ENCODE results near the gene RFX2.

The RFX2 gene

DNA sequence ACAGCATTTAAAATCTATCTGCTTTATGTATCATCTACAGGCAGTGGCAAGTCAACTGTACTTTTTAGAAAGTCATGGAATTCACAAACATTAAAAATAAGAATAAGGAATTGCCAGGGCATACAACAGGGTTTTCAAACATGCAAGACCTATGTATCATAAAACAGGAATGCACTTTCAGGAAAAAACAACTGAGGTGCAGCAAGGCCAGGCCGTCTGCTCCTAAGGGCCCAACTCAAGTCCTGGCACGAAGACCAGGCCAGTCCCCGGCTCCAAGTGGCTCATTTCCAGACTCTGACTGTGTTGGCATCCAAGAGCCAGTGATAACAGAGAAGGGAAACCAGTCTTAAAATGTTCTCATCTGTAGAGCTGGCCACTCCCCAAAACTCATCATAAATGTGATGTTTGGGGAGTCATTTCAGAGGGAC, 7.1 kb downstream of the RFX2 start:
- DNase-seq: no peak

DNA sequence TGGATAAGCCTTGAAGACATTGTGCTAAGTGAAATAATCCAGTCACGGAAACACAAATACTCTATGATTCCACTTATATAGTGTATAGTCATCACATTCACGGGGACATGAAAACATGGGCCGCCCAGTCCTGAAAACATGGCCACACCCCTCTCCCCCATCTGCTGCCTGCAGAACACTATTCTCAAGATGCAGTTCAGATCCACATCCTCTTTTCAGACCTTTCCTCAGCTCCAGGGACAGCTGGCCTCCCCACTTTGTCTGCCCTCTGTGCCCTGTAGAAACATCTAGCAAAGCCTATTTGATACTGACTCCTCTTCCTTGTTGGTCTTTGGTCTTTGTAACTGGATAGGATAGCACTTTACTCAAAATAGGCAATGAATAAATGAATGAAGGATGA, 8.3 kb downstream of the RFX2 start:
- no peak for DNase-seq

DNA sequence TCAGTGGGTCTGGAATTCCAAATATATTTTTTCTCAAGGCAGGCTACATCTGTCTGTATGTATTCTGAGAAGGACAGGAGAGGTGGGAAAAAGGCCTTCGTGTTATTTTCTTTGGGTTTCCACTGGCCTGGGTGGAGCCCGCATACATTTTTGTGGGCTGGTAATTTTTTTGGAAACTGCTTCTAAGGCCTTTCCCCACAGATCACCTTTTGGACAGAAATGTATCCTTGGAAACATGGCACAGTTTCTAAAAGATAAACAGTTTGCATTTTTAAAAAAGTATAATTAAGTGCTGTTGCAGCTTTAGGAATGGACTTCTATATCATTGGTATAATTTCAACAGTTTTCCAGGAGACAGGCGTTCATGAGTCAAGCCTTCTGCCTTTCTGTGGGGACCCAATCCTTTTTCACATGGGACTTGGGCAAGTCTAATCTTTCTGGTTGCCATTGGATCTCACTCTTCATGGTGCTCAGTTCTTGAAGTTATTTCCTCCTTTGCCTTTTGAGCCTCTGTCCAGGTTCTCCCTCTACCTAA, 8.9 kb downstream of the RFX2 start:
- DNase-seq: no peak

DNA sequence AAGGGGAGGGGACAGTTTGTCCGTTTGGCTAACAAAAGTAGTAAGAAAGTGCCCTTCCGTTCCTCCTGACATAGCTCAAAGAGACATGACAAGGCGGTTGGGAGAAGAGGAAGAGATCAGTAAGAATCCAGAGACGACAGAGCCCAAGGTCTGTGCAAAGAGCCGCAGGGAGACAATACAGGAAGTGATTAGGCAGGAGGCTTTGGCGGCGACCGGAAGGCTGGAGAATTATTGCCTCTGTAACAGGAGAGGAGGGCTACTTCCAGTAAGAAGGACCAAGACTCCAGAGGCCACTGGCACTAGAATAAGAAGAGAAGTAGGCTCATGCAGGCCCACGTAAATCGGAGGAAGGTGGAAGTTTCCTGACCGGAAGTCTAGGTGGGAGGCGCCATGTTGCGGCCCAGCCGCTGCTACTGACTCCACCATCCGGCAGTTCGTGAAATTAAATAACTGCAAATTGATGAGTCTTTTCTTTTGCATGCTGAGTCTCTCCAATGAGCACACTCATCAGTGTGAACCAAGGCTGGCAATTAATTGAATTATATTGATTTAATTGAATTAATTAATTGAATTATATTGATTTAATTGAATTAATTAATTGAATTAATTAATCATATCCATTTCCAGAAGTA, 9.9 kb downstream of the RFX2 start:
- DNase-seq: no peak

DNA sequence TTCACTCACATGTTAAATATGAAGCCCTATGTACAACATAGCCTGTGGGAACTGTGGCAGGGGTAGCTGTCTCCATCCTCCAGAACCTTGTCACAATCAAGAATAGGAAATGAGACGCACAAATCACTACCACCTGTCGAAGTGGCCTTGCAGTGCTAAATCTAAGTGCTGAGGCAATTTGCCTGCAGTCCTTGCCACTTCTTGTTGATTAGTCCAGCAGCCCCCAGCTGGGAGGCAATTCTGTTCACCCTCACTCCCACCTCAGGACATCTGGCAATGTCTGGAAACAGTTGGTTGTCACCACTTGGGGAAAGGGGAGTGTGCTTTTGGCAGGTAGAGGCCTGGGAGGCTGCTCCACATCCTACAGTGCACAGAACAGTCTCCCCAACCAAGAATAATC, 10.7 kb downstream of the RFX2 start:
- no peak for DNase-seq

DNA sequence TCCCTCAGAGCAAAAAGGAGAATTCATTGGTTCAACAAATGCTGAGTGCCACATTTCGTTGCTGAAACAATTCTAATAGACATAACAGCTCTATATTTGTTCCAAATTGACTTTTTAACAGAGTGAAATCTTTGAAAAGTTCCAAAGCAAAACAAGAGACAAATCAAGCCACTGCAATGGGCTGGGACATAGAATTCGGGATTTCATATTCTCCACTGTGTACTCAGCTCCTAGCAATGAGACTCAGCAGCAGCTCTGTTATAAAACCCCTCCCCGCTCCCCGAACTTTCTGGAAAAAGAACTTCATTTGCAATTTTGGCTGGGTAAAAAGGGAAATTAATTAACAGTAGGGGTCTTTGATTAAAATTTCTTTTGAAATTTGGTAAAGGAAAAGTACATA, 11.3 kb downstream of the RFX2 start:
- no peak for DNase-seq

DNA sequence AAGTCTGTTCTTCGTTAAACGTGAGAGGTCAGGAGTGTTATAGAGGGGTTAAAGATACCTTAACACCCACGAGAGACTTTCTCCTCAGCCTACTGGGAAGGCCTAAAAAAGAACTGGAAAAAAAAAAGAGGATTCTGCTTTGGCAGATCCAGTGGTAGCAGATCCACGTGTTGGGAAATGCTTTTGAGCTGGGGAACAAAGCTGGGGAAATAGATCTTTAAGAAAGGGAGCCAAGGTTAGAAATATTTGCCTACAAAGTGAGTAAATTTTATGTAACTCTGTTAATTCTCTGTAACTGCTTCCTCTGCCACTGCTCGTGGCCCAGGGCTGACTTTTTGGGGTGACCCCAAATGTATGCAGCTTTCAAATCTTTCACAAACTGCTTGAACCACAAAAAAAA, 11.7 kb downstream of the RFX2 start:
- no peak for DNase-seq

DNA sequence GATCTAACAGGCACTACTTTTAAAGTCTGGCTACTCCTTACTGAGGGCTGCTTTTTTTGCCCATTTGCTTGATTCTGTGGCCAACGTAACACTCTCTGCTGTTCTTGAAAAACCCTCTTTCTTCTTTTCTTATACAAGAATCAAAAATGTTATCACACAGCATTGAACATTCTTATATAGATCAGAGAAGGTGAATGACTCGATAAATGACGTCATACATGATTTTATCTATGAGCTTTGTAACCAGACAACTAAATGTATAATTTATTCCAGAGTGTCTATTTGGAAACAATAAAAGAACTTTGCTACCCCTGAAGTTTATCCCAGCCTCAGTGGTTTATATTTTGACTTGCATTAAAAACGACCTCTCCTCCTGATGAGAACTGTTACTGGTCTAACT, 12.4 kb downstream of the RFX2 start:
- no peak for DNase-seq

DNA sequence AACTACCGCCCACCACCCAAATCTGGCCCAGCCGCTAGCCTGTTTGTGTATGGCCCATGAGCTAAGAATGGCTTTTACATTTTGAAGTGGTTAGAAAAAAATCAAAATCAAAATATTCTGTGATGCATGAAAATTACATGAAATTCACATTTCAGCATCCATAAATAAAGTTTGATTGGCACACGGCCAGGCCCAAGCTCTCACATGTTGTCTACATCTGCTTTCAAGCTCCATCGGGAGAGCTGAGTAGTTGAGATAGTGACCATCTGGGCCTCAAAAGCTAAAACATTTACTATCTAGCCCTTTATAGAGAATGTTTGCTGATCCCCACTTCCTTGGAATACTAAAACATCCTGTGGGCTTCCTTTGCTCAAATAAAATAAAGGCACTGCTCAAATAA, 14.5 kb downstream of the RFX2 start:
- DNase-seq: no peak

DNA sequence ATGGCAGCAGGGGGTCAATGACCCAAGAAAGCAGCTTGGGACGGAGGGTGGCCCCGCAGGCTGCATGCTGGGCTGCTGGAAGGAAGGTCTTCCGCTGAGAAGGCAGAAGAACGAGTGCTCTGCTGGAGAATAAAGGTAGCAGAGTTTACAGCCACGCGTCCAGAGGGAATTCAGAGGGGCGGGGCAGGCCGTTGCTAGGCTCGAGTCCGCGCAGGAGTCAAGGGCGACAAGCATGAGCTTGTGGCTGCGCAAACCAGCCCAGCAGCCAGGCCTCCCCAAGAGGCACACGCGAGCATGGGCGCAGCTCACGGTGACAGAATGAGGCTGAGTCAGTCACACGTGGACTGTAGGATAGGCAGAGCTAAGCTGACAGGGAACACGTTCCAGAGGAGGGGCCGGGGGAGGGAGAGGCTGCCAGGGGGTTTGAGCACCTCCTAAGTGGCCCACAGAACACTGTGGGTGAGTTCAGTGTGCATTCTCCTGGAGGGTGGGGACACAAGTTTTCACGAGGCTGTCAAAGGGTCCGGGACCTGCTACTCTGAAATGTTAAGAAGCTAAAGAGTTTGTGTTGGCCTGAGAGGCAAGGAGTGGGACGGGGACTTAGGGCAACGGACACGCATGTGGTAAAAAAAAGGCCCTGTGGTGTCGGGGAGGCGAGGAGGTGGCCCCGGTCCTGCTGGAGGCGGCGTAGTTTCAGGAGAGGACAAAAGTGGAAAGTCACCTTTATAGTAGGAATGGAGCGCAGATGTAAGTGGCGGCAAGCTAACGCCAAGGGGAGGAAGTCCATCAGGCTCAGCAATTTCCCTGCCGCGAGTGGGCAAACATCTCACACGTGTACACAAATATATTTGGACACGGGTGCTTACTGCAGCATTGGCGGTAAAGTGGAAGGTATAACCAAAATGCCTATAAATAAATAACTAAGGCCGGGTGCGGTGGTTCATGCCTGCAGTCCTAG, 17.7 kb downstream of the RFX2 start:
- peak; percentile 4 to 35 for DNase-seq

DNA sequence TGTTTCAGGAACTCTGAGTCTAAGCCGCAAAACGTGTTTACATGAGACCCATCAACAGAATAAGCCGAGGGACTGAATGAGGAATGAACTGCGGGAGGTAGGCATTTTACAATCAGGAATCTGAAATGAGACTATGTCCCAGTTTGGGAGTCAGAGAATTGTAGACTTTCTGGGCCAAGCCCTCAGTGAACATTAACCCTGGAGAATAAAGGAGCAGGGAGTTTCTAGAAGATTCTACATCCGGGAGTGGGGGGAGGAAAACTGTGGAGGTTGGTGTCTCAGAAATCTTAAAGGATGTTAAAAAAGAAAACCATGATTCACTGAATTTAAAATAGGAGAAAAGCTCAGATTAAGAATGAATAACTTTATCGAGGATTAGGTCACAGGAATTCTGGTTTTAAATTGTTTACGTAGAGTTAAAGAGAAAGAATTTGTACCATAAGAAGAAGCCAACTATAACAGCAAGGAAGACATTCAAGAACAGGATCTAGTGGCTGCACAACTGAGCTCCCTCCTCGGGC, 18.5 kb downstream of the RFX2 start:
- DNase-seq: no peak

DNA sequence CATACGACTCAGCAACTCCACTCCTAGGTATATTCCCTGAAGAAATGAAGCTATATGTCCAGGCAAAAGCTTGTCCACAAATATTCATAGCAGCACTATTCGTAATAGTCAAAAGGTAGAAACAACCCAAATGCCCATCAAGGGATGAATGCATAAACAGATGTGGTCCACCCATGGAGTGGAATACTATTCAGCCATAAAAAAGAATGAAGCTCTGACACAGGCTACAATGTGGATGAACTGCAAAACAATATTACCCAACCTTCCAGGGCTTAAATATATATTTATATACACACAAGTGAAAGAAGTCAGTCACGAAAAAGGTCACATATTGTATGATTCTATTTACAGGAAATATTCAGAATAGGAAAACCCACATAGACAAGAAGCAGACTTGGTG, 19.7 kb downstream of the RFX2 start:
- no peak for DNase-seq

DNA sequence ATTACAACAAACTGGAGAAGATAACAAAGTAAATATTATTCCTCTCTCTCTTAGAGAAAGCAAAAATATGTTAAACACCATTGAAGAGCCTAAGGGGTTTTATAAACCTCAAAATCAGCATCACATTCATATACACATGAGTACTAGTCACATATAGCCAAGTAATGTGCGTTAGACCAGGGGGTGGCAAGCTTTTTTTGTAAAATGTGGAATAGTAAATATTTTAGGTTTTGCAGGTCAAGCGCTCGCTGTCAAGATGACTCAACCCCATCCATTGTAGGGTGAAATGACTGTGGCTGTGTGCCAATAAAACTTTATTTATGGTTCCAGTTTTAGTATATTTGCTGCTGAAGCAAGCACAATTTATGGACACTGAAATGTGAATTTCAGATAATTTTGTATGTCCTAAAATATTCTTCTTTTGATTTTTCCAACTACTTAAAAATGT, 21.7 kb downstream of the RFX2 start:
- DNase-seq: no peak

DNA sequence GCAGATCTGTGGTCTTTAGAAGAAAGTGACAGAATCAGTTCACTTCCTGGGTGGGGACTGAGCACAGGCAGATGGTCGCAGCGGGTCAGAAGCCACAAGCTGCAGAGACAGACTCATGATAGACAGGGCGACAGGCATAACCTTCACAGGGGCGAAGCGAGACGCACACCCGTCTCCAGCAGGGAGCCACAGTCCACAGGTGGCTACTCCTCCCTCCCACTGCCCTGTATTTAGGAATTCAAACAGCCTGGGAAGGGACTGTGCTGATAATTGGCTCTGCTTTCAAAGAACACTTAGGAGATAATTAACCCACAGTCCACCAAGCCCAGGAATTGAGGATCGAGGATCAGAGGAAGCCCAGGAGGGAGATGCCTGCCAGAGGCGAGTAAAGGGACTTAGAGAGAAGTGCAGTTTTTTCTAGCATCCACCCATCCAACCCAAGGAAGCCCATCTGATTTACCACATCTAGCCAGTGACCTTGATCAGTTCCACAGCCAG, 23.2 kb downstream of the RFX2 start:
- DNase-seq: no peak

DNA sequence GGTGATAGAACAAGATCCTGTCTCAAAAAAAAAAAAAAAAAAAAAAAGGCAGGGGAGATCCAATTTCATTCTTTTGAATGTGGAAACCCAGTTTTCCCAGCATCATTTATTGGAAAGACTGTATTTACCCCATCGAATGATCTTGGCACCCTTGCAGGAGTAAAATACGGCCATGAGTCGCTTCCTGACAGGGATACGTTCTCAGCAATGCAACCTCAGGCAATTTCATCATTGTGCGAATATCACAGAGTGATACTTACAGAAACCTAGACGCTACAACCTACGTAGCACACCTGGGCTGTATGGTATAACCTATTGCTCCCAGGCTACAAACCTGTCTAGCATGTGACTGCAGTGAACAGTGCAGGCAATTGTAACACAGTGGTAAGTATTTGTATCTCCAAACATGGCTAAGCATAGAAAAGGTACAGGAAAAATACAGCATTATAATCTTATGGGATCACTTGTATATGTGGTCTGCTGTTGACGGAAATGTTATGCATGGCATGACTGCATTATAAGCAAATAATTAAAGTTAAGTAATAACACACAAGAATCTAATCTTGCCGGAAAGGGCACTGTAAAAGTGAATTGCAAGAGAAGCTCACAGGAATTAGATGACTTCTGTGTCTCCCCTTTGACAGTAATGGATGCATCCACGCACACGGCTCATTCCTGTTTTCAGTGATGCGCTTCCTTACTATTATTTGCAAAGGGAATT, 24.1 kb downstream of the RFX2 start:
- DNase-seq: no peak

DNA sequence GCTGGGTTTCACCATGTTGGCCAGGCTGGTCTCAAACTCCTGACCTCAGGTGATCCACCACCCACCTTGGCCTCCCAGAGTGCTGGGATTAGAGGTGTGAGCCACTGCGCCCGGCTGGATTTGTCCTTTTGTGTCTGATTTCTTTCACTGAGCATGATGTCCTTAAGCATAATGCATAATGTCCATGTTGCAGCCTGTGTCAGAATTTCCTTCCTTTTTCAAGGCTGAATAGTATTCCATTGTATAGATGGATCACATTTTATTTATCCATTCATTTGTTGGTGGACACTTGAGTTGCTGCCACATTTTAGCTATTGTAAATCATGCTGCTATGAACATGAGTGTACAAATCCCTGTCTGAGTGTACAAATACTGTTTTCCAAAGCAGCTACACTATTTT, 25.5 kb downstream of the RFX2 start:
- DNase-seq: no peak

DNA sequence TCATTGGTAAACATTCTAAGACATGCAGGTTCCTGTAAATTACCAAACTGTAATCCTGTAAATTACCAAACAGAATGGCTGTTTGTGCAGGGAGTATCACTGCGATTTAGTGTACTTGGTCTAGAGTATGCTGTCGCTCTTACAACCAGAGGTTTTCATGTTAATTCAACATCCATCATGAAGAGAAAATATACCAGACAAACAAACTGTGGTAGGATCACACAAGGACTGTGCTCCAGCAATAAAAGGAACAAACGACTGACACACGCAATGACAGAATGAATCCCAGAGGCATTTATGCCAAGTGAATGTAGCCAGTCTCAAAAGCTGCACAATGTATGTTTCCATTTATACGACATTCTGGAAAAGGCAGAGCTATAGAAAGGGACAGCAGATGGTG, 31.2 kb downstream of the RFX2 start:
- peak in 1 of 2 experiments; percentile 40 for DNase-seq

DNA sequence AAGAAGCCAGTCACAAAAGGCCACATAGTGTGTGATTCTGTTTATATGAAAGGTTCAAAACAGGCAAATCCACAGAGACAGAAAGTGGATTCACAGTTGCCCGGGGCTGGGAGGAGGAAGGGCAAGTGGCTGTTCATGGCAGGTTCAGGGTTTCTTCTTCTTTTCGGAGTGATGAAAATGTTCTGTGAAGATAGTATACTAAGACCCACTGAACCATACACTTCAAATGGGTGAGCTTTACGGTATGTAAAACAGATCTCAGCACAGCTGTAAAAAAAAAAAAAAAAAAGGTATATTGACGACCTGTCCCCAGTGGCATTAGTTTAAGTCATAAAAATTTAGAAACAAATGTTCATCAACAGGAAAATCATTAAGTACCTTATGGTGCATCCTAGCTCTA, 32.2 kb downstream of the RFX2 start:
- no peak for DNase-seq

DNA sequence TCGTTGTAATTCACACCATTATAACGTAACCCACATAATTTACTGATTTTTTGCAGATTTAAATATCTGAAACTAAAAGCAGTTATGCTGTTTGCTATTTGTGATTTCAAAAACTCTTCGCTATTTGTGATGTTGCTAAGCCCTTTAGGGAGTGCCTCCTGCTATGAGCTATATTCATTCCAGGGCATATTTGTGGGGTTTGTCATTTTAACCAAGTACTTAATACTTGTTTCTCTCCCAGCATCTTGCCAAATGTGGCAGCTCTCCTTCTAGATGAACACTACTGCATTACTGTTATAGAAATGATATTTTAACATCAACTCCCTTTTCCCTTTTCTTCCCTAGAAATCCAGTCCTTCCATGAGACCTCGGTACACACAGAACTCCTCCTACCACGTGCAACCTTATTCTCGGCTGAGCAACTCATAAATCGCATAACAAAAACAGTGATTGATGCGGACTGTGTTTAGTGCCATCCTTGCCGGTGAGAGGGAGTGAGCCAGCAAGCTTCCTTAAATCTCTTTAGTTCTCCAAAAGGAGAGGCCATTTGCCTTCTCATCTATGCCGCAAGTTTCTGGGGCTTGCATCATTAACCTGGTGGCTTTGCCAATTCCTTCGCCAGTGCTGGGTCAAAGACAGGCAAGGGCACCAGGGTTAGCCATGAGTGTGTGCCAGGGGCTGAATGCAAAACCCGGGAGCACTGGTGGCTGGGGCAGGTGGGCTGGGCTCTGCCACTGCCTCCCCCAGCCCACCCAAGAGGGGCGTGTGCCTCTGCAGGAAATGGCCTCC, 33.4 kb downstream of the RFX2 start:
- no peak for DNase-seq

DNA sequence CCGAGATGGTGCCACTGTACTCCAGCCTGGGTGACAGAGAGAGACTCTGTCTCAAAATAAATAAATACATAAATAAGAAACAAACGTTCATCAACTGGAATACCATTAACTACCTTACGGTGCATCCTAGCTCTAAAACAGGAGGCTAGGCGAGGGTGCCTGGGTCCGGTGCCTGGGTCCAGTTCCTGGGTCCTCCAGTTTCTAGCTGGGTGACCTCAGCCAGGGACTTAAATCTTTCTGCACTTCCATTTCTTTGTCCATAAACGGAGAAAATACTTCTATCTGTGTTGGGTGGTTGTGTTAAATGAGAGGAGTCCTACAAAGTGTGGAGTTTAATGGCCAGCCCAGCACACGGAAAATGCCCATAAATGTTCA, 34.0 kb downstream of the RFX2 start:
- DNase-seq: no peak

DNA sequence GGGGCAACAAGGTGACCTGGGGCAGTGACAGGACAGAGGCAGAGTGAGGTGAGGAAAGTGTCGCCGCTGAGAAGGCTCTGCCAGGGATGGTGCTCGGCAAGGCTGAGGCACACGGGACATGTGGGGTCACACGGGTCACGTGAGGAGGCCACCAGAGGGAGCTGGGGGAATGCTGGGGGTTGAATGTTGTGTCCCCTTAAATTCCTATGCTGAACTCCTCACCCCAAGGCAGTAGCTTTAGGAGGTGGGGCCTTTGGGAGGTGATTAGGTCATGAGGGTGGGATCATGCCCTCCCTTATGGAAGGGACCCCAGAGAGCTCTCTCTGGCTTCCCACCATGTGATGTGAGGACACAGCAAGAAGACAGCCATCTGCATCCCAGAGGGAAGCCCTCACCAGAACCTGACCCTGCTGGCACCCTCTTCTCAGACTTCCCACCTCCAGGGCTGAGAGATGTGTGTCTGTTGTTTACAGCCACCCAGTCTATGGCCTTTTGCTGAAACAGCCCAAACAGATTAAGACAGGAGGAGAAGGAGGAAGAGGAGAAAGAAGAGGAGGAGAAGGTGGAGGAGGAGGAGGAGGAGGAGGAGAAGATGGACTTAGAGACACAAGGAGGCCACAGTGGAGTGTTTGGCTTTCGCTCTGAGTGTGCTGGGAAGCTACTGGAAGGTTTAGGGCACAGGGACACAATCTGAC, 35.4 kb downstream of the RFX2 start:
- DNase-seq: no peak

Data from NCI-H1930 (cell line).